Left lobe of liver (tissue), 2 donors: ENCODE data around the gene DCLK2. TPM values are rescaled to one million over a fixed set of nuclear protein-coding genes. Genes with fewer than 3 reads are reported as not detected.
A peak's percentile ranks its signal among the peaks of the same experiment; 100 is the strongest.
"Not testable (repeated sequence)": the region's sequence is repeated elsewhere in the genome, so short reads cannot be mapped to it uniquely, and the experiment has no call there.

Experiments
- ATAC-seq: fragments of 200-7000 bp; cut with Tn5 transposase; one replicate; pipeline ENCODE4 v1.9.1; 2020; ENCODE audit warnings: mild to moderate bottlenecking, moderate library complexity
- DNase-seq: peaks from one replicate; pipeline ENCODE4 v3.0.0-alpha.2; 2020; ENCODE audit warnings: low spot score
- total RNA-seq: library from RNA; stranded (reverse); gene quantifications from one replicate; pipeline ENCODE4 v1.2.1, GENCODE V29; 2021
- donor health status: DM: no; HTN: no; CAD: no; lungs with moderate emphysema.
- donor health status: DM: no; HTN: yes; CAD: no.

DCLK2 gene
- total RNA-seq, 1 donor from 2014 or later, result 0.68 TPM

DNA sequence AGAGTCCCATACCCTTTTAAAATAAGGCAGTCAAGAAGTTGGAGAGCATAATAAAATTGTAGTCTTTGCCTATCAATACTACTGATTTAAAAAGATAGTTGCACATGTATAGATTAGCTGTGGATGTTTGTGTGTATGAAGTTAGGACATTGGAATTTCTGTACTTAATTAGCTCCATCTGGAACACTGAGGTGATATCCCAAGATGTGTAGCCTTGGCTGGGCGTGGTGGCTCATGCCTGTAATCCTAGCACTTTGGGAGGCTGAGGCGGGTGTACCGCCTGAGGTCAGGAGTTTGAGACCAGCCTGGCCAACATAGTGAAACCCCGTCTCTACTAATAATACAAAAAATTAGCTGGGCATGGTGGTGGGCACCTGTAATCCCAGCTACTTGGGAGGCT is 119.0 kb downstream of the DCLK2 start:
- ATAC-seq, DNase-seq: not testable (repeated sequence)

DNA sequence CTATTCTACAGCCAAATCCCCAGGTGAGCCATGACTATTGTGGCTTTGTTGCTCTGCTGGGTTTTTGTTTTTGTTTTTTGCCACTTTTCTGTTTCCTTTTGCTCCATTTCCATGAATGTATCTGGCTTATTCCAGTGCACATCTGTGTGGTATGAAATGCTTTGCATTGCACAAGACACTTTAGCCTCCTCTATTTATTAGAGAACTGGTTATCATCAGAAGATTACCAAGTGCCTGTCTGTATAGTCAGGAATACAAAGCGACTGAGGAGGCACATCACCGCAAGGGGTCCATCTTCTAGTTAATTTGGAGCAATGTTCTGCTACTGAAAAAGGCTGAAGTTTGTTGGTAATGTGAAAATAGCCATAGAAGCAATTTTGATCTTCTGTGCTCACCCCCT is 120.8 kb downstream of the DCLK2 start:
- no peak for DNase-seq
- ATAC-seq, result no peak

DNA sequence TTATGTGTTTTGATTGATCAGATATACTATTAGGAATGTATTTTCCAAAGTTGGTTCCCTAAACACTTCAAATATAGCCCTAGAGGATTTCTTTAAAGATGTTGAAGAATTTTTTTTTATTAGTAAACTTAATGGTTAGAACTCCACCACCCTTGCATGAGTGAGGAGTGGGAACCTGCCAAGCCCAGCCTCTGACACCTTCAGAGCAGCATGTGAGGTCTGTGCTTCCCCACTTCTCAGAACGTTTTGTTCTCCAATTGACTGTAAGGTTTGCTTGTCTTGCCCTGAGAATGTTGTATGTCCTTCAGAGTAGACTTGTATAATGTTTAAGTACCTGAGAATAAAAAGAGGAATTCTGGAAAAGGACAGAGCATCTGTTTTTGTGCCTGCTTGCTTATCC is 126.8 kb downstream of the DCLK2 start:
- ATAC-seq (no peak), DNase-seq (no peak)

DNA sequence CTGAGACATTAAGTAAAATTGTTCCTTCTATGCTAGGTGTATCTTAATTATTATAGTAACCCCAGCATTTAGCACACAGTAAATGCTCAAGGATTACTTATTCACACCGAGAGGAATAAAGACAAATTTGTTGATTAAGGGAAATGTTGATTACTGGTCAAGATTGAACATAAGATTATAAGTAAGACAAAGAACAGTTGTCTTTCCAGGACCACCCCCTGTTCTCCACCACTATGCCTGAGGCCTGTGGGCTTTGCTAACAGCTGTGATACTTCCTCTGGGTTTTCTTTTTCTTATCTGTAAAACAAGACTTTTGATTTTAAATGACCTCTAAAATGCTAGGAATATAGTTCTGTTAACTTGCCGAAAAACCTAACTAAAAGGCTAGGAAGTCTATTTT is 128.0 kb downstream of the DCLK2 start:
- DNase-seq, result no peak
- ATAC-seq, result no peak

DNA sequence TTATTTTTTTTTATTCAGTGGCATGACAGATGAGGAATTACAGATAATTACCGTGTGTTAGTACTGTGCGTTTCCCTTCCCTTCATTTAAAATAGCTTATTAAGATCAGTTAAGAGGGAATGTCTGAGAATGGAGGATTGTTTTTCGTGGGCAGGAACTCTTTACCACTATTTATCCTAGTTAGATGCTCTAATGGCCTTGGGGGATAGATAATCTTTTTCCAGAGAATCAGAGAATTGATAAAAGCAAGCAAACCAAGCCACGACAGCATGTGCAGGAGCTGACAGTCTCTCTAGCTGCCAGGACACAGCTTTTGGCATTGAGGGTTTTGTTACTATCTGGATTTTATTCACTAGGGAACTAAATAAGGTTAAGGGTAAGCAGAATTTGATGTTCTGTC is 128.7 kb downstream of the DCLK2 start:
- DNase-seq (no peak), ATAC-seq (no peak)

DNA sequence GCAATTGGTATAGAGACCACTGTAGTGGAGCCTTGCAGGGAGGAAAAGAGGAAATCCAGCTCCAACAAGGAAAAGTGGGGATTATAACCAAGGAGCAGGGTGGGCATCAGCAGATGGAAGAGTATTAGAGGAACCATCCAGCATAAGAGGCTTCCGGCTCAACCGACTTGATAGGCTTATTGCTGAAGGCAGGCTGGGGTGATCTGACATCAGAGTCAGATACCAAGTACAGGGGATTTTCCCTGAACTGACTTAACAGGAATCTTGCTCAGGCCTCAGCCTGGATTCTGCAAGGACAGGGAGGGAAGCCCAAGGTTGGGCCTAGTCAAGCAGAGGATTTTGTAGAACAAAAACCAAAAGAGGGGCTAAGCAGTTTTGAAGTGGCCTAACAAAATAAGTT is 129.6 kb downstream of the DCLK2 start:
- ATAC-seq, result no peak
- no peak for DNase-seq

DNA sequence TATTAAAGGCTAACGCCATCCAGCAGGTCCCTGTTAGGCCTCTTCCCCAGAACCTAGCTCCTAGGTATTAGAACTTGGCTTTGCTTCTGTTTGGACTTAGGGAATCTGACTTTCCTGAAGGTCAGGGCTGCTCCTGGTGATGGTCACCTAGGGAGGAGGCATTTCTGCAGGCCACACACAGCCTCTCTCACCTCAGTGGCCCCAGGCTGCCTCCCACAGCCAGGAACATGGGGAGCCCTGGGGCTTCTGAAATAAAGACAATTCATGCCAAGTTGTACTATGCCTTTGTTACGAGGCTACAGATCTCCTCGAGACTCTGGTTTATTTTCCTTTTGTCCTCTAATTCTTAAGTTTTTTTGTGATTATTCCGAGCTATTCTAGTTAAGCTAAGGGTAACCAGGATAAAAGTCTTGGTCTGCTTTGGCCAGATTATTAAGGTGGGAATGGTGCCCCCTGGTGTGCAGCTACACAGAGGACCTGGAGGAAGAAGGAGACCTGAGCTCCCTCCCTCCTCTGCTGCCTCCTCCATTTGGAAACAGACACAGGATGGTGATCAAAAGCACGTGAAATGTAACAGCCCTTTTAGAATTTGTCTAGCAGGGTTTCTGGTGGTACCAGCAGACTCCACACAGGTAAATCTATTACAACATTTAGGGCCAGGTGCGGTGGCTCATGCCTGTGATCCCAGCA is 131.0 kb downstream of the DCLK2 start:
- no peak for DNase-seq
- peak; percentile 64 for ATAC-seq

DNA sequence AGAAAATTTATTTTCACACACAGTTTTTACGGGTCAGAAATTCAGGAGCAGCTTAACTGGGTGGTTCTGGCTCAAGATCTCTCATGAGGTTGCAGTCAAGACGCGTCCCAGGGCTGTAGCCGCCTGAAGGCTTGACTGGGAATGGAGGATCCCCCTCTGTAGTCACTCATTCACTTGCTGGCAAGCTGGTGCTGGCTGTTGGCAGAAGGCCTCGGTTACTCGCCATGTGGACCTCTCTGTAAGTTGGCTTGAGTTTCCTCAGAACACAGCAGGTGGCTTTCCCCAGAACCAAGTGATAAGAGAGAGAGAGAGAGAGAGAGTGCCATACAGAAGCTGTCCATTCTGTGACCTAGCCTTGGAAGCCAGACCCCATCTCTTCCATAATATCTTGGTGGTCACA is 132.8 kb downstream of the DCLK2 start:
- peak; percentile 46 for ATAC-seq
- no peak for DNase-seq

DNA sequence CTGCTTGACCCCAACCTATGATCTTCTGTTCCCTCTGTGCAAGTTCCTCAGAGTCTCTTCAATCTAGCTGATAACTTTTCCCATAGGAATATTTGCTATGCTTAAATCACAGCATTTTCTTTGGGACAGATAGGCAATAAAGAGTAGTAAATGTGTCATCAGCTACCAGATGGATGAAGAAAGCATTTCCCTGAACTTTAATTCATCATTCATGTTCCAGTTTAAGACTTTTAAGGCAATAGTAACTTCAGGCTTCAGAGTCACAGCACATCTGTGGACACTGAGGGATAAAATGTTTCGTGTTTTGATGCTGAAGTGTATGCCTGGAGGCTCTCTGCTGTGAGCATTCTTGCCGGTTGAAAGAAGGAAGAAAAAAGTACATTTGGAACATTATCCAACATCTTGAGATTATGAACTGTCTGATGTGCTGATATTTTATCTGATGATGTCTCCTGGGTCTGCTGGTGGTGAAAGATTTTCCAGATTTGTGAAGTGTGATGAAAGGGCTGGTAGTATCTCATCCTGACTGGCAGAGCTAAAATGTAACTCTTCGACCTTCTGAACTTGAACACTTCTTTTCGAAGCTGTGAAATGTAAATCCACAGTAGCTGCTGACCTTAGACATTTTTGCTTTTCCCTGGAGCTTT is 133.7 kb downstream of the DCLK2 start:
- DNase-seq, result no peak
- no peak for ATAC-seq

DNA sequence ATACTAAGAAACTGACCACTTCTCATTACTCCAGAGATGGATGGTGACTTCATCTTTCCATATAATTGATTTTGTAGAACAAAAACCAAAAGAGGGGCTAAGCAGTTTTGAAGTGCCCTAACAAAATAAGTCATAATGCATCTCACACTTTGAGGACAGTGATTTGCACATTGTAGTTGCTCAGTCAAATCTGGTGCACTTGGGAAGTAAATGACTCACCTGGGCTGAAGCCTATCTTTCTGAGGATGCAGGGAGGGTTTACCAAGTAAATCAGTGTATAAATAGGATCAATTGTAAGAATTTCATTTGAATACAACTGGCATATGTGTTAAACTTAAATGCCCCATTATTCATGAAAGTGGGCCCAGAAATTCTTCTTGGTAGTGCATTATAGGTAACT is 134.2 kb downstream of the DCLK2 start:
- DNase-seq (no peak), ATAC-seq (no peak)

DNA sequence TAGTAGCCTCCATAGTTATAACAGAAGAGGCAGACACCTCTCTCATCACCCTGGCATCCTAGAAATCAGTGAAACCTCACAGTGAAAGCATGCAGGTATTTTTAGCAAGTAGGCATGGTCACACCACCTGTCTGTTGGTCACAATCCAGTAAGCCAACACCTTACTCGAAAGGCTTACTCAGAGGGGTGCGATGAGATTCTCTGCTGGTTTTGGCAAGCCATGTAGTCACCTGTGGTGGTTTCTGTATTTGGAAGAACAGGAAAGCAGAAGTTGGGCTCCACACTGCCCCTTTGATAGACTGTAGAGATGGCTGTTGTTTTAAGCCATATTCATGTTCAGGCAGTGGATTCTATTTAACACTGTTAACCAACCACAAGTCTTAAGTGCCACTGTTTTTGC is 134.7 kb downstream of the DCLK2 start:
- ATAC-seq (no peak), DNase-seq (no peak)

DNA sequence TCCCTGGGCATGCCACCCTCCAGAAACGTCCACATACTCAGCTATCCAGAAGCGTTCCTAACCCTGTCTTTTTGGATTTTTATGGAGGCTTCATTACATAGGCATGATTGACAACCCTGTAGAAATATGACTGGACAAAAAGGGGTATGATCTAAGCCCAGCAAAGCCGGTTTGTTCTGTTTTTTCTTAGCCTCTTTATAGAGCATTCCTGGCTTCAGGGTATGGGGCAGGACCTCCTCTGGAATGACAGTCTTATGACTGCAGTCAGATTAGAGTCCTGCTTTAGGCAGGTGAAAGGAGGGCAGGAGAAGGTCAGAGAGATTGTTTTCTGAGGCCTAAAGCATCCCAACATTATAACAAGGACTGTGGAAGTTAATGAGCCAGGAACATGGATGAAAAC is 137.4 kb downstream of the DCLK2 start:
- DNase-seq (no peak), ATAC-seq (no peak)

DNA sequence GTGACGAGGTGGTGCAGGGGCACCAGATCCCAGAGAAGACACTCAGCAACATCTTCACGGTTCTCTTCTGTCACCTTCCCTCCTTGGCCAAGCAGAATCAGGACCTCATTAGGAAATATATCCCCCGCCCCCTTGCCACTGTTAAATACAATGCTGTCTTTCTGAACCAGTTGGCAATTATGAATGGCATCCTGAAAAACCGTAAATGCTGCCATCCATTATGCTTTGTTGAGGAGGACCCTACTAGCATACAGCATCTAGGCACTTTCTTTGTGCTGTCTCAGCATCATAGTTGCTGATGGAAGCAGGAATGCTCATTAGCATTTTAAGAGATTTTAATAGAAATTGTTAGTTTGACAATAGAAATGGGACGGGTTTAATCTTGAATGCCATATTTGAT is 138.5 kb downstream of the DCLK2 start:
- ATAC-seq, result no peak
- no peak for DNase-seq

DNA sequence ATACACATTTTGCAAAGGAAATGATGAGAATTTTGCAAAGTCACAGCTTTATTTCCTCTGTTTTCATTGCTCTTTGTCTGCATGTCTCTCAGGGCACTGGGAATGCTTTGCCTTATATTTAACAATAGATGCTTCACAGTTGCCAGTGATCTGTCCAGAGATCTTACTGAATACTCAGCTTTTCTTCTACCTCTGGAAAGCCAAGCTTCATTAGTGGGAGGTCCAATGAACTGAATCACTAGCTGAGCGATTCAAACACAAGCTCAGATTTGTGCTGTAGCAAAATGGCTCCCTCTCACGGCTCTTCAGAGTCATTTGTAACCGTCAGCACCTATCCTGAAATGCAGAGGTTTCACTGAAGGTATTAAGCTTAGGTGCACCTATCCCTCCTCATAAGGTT is 138.9 kb downstream of the DCLK2 start:
- ATAC-seq (peak; percentile 35), DNase-seq (no peak)

DNA sequence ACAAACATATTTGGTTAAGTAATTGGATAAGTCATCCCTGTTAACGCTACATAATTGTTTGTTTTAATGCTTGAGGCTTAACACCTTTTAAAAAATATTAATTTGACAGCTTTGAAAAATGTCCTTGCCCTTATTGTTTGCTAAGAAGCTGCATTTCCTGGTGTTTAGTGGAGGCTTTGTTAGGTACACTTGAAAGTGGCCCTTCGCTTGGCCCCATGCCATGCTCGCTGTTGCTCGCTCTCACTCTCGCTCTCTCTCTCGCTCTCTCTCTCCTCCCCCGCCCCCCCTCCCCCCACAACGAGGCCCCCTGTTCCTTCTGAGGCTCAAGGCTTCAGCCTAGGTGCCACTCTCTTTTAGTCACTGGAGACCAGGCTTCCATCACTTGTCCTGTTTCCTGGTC is 139.6 kb downstream of the DCLK2 start:
- no peak for DNase-seq
- ATAC-seq, result no peak

DNA sequence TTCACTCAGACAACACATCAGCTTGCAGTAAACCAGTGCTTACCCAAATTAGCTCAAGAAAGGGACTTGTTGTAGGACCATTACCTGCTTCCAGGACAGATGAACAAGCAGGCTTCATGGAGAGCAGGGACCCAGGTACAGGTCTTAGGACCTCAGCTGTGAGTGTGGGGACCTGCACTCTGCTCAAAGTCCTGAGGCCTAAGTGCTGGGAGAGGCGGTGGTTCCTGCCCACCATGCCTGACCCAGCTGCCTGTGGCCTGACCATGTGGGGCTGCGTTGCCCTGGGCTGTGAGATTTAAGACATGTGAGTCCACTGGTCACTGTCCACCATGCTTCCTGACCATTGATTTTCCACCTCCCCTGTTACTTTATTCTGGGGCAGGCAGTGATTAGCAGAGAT is 140.2 kb downstream of the DCLK2 start:
- DNase-seq (no peak), ATAC-seq (no peak)

DNA sequence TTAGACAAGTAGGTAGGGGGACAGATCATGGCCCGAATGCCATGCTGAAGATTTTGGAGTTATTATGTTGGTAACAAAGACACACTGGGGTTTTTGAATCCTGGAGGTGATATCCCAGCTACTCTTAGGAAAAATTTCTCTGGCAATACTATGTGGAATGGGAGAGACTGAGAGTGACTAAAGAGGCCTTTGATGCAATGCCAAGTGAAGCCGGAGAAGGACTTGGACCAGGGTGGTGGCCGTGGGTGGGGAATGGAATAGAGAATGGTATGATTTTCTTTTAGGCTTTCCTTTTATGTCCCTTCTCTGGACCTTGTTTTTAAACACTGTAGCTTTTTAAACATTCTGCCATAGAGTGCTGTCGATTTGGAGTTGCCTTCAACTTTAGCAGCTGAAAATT is 141.6 kb downstream of the DCLK2 start:
- DNase-seq (no peak), ATAC-seq (no peak)

DNA sequence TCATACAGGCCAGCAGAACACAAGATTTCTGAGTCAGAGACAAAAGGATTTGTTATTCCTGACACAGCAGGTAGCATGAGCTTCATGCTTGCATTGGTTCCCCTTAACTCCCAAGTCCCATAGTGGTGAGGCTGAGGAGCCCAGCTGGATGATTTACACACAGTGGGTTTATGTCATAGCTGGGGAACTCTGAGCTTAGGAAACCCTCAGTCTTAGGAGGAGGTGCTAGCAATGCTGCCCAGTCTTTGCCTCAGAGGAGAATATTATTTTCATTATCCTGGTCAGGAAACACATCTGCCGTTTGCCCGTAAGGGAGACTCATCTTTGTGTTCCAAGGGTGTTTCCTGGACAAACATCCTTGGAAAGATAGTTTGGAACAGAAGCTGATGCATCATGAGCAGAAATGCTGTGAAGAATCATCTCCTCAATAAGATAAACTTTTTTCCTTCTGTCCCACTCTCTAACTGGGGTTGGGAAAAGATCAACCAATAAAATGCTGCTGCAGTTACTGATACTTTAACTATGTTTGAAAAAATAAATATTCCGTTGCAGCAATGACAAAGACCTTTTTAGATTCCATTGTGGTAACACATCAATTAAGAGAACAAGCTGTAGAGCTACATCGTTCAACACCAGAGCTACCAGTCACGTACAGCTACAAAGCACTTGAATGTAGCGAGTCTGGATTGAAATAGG is 146.8 kb downstream of the DCLK2 start:
- no peak for DNase-seq
- ATAC-seq, result no peak

DNA sequence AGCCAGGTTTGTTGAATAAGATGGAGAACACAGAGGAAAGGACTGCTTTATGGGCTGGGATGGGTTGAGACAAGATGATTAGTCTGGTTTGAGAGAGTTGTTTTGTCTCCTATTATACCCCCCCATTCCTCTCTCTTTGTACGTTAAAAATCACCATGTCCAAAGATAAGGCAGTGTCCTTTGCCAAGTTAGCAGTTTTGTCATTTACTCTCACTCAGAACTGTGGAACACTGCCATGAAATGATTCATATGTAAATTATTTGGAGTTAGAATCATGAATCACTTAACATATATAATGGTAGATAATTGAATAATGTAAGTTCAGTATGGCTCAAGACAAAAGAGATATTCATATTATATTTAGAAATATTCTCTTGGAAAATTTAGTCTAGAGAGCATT is 151.3 kb downstream of the DCLK2 start:
- DNase-seq, result no peak
- ATAC-seq, result no peak

DNA sequence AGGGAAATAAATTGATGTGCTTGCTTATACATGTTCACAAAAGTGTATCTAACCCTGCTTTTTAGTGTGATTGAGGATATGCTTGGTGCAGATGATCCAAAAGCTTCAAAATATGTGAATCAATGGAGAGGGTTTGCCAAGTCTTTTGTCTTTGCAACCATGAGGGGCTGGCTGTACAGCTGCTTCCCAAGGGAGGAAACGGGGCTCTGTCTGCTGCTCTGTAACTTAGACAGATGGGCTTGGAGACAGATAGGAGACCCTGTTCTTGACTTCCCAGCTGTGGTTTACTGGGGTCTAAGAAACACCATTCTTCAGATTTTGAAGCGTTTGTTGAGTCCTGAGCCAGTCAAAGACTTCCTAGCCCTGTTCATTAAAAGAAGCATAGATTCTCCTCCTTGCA is 152.3 kb downstream of the DCLK2 start:
- ATAC-seq (no peak), DNase-seq (no peak)

DNA sequence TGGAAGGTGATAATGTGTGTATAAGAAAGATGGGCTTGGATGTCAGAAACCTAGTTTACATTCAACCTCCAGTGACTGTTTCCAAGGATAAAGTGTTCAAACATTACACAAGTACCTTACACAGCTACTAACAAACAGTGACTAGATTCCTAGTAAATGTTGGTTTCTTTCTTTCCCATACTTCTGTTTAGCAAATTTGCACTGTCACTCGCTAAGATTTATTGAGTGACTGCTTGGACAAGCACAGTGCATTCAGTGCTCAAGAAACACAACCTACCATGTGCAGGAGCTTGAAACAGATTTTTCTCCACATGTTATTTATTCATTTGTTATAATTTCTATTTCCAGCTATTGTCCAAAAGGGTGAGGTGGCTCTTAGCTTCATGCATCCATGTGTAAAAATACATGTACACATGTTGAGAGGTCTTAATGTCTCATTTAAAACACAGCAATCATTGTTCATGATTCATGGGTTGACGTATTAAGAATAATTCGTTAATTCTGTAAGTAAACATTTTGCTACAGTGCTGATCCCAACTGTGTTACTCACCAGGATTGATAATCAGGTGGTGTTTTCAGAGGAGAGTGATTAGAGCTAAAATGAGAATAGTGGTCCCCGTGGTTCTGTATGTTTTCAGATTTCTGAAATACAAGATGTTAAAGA is 153.0 kb downstream of the DCLK2 start:
- DNase-seq (no peak), ATAC-seq (peak; percentile 33)

DNA sequence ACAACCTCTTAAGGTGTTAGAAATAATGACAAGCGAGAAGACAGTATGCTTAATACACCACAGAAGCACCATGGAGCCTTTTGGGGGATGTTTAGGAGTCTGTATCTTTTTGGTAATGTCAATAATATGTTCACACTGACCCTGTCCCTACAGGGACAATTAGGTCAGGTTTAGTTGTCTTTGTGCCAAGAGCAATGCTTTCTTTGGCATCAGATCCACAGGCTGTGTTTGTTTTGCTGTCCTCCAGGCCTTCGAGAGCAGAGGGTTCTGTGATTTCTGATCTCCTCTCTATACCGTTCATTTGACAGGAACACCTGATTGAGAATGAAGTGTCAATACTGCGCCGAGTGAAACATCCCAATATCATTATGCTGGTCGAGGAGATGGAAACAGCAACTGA is 153.8 kb downstream of the DCLK2 start:
- DNase-seq (peak; percentile 65), ATAC-seq (peak; percentile 96)
